HG03378 (cell line): ENCODE measurements around the gene GNA12.

Source experiments
- ATAC-seq: cut with Tn5 transposase; IDR thresholded peaks from one replicate; pipeline ENCODE4 v1.9.1; 2021; ENCODE audit warnings: mild to moderate bottlenecking, moderate library complexity; ENCODE audit not compliant: unreplicated experiment

Gene GNA12

GRCh38 chr7:2785071-2785500, 59.0 kb downstream of the GNA12 start:
- peak; percentile 90 for ATAC-seq

- no peak for ATAC-seq
Observed at GRCh38 chr7:2782565-2782964, 61.5 kb downstream of the GNA12 start.

- ATAC-seq, result no peak
Observed at GRCh38 chr7:2782121-2782520, 62.0 kb downstream of the GNA12 start.

DNA sequence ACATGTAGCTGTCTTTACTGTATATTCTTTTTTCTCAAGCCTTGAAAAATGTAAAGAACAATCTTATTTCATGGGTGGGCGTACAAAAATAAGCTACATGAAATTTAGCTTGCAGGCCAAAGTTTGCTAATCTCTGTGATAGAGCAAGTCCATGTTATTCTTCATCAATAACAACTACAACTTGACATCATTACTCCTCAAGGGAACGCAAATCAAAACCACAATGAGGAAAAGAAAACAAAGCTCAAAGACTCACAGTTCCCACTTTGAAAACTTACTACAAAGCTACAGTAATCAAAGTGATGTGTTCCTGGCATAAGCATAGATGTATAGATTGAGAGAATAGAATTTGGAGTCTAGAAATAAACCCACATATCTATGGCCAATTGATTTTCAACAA, 62.5 kb downstream of the GNA12 start:
- no peak for ATAC-seq

DNA sequence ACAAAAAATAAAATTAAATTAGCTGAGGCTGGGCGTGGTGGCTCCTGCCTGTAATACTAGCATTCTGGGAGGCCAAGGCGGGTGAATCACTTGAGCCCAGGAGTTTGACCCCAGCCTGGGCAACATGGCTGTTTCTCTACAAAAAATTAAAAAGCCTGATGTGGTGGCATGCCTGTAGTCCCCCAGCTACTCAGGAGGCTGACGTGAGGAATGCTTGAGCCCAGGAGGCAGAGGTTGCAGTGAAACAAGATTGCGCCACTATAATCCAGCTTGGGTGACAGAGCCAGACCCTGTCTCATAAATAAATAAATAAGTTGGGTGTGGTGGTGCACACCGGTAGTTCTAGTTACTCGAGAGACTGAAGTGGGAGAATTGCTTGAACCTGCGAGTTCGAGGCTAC, 65.1 kb downstream of the GNA12 start:
- ATAC-seq, result no peak

GRCh38 chr7:2777898-2778535, 66.1 kb downstream of the GNA12 start:
- ATAC-seq, result no peak

DNA sequence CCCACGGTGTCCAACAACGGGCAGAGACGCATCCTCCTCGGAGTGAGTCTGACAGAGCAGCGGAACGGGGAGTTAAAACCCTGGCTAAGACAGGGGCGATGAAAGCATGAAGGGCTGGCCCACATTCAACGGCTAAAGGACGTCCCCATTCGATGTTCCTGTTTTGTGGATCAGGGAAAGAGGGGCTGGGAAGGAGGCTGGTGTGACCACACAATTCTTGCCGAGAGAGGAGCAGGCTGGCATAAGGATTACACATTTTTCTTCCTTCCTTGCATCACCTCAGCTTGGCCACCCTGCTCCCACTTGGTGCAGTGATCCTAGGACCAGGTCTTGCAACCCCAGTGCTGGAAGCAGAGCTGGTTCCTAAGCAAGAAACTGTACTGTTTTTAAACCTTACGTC, 67.7 kb downstream of the GNA12 start:
- no peak for ATAC-seq

DNA sequence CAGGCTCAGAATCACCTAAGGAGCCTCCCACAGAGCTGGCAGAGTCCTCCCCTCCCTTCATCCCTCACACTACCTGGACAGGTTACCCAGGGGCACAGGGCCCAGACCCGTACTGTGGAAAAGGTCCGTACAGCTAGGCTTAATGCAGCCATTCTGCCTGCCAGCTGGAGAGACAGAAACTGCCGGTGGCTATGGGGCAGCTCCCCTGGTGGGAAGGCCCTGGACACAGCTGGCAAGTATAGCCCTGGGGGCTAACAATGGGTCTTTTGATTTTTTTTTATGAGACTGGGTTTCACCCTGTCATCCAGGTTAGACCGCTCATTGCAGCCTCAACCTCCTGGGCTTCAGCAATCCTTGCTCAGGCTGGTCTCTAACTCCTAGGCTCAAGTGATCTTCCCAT, 68.3 kb downstream of the GNA12 start:
- no peak for ATAC-seq

DNA sequence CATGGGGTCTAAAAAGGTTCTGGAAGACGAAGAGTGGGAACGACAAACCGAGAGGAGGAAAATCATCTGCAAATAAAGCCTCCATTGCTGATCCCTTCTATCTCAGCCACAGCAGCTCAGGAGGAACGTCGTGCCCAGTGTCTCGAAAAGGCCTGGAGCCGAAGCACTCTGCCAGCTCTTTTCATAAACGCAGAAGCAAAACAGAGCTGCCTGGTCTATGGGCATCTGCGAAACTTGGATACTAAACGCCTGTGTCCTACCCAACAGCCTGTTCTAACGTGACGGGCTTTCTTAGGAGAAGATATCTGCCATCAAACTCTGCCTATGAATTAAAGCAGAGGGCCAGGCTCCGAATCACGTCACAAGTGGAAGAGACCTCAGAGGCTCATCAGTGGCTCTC, 68.7 kb downstream of the GNA12 start:
- no peak for ATAC-seq

GRCh38 chr7:2774935-2775334, 69.2 kb downstream of the GNA12 start:
- no peak for ATAC-seq

- no peak for ATAC-seq
Observed at GRCh38 chr7:2774280-2774679, 69.8 kb downstream of the GNA12 start.

GRCh38 chr7:2773608-2774007, 70.5 kb downstream of the GNA12 start:
- ATAC-seq, result no peak

DNA sequence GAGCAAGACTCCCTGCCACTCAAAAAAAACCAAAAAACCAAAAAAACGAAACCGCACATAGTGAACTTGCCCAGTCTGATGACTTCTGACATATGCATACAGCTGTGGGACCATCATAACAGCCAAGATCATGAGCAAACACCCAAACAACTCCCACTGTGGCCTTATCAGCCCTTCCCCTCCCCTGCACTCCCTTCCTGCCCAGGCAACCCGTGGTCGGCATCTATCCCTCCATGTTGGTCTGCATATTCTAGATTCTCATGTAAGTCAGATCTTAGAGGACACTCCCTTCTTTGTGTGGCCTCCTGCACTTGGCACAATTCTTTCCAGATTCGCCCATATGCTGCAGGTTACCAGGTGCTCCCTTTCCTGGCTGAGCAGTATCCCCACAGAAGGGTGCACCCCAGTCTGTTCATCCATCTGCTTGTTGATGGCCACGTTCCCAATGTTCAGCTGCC, 72.8 kb downstream of the GNA12 start:
- ATAC-seq, result no peak

DNA sequence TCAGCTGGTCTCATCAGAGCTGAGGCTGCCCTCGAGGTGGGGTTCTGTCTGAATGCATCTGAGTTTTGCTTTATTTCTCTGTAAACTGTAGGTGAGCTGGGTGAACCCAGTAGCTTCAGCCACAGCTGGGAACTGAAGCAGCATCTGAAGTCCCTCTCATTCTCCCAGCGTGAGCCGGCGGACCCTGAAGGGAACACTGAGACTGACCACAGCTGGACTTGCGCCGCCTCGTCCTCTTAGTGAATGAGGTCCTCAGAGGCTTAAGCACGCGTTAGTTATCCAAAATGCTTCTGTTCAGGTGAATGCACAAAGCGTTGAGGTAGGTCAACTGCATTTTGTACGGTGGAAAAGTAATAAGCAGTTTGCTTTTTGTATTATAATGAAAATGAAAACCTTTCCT, 79.5 kb downstream of the GNA12 start:
- ATAC-seq, result no peak

GRCh38 chr7:2763597-2763996, 80.5 kb downstream of the GNA12 start:
- no peak for ATAC-seq

DNA sequence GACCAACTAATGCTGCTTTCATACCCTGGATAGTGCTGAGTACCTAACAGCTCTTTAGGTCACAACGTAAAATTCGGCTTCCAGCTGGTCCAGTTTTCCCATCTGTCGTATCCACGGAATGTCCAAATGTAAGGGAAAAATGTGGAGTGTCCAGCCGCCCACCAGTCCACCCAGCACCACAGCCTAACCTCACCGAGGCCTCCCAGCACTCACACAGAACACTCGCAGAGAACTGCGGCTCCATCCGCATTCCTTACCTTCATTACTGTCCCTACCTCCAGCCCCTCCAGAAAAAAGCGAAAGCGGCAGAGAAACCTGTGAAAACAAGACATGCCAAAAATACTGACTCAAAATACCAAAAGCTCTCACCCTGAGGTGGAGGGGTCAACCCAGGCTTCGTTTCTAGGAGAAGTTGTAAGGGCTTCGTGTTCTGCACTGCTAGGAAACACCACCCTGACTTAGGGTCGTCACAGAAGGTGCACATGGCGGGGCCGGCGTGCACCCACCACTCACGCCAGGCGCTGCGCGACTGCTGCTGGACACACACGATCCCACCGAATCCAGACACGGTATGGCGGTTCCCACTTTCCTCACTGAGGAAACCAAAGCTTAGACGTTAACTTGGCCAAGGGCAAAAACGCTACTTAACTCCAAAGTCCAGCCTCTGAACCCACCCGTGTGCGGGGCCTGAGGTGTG, 82.2 kb downstream of the GNA12 start:
- ATAC-seq, result no peak

GRCh38 chr7:2761131-2761624, 82.9 kb downstream of the GNA12 start:
- ATAC-seq, result no peak

GRCh38 chr7:2760098-2760889, 83.8 kb downstream of the GNA12 start:
- ATAC-seq, result no peak

GRCh38 chr7:2759736-2760097, 84.4 kb downstream of the GNA12 start:
- ATAC-seq, result no peak

DNA sequence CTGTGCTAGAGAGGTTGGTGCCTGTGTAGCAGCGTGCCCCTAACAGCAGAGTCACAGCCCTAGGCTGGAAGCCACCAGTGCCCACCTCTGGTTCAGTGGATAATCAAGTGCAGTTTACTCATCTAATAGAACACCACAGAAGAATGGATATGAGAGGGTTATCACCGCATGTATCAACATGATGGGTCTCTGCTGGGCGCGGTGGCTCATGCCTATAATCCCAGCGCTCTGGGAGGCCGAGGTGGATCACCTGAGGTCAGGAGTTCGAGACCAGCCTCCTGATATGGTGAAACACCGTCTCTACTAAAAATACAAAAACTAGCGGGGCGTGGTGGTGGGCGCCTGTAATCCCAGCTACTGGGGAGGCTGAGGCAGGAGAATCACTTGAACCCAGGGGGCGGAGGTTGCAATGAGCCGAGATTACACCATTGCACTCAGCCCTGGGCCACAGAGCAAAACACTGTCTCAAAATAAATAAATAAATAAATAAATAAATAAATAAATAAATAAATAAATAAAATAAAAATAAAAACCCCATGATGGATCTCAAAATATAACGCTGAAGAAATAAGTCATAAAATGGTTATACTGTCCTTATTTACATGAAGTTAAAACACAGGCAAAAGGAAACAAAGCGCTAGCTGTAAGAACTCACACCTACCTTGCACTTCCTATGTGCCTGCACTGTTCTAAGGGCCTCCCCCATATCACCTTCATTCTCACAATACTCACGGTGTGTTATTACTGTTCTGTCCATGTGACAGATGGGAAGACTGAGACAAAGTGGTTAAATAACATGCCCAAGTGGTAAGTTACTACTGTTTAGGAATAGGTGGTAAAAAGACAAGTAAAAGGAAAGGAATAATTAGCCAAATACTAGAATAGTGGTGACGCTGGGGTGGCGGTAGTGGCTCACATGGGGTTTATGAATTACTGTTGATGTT, 85.2 kb downstream of the GNA12 start:
- ATAC-seq, result no peak
